HepG2 (cell line): ENCODE data around the gene COA3. TPM values are rescaled to one million over a fixed set of nuclear protein-coding genes. Genes with fewer than 3 reads are reported as not detected.

Source experiments
- ARID2 ChIP-seq: sonication (generic); formaldehyde crosslinking; IDR thresholded peaks from 2 replicates; pipeline ENCODE4 v1.8.1; 2022; ENCODE audit warnings: mild to moderate bottlenecking, missing genetic modification reagents, borderline replicate concordance
- BORCS8-MEF2B ChIP-seq: sonication (generic); formaldehyde crosslinking; IDR thresholded peaks from 2 replicates; pipeline ENCODE4 v1.8.0; 2022; ENCODE audit warnings: mild to moderate bottlenecking, missing genetic modification reagents
- FOXM1 ChIP-seq: sonication (generic); formaldehyde crosslinking; IDR thresholded peaks from 2 replicates; pipeline ENCODE4 v1.5.0; 2020; ENCODE audit warnings: missing genetic modification reagents
- HDAC1 ChIP-seq: sonication (generic); formaldehyde crosslinking; IDR thresholded peaks from 2 replicates; pipeline ENCODE4 v1.5.1; 2020; ENCODE audit warnings: mild to moderate bottlenecking, missing genetic modification reagents
- HNF4A ChIP-seq: sonication (generic); formaldehyde crosslinking; IDR thresholded peaks from 2 replicates; pipeline ENCODE4 v1.4.0; 2020; ENCODE audit warnings: missing genetic modification reagents
- PHF21A ChIP-seq: sonication (generic); formaldehyde crosslinking; IDR thresholded peaks from 2 replicates; pipeline ENCODE4 v1.5.0; 2020; ENCODE audit warnings: mild to moderate bottlenecking, missing genetic modification reagents
- ZMAT3 ChIP-seq: sonication (generic); formaldehyde crosslinking; conservative IDR thresholded peaks from 2 replicates; pipeline ENCODE4 v1.7.0; 2021; ENCODE audit warnings: missing genetic modification reagents
- ZNF781 ChIP-seq: sonication (generic); formaldehyde crosslinking; IDR thresholded peaks from 2 replicates; pipeline ENCODE4 v1.5.1; 2020; ENCODE audit warnings: borderline replicate concordance, mild to moderate bottlenecking, missing genetic modification reagents; ENCODE audit errors: not compliant biosample characterization
- ZNF879 ChIP-seq: sonication (generic); formaldehyde crosslinking; IDR thresholded peaks from 2 replicates; pipeline ENCODE4 v1.8.1; 2023; ENCODE audit warnings: missing genetic modification reagents
- polyA plus RNA-seq, 8 experiments: library from polyadenylated mRNA; depleted of rRNA in 3 of 8; stranded (reverse) in 7 of 8; unstranded in 1 of 8; fragments of >200 nt; fragmentation: Illumina TruSeq in 4 of 8; extraction: Trizol in 4 of 8; gene quantifications; 2 replicates each; pipeline versions ENCODE4 v1.2.1 to v1.2.3, GENCODE V29; 2011 to 2016; ENCODE audit warnings: low read depth in 4 of 8, missing spikeins in 1 of 8, mixed read lengths in 1 of 8; ENCODE audit not compliant: insufficient read depth in 1 of 8
- total RNA-seq, 5 experiments: library from RNA; depleted of rRNA; stranded (reverse); fragments of >200 nt; fragmentation: Illumina TruSeq; extraction: Trizol; gene quantifications; 2 replicates each; pipeline ENCODE4 v1.2.3, GENCODE V29; 2016; ENCODE audit warnings: low read depth in 1 of 5
- TF ChIP-seq, protein P1 (sequence below): sonication (generic); formaldehyde crosslinking; IDR thresholded peaks from 2 replicates; pipeline ENCODE4 v1.5.1; 2020; ENCODE audit warnings: mild to moderate bottlenecking, missing genetic modification reagents
- TF ChIP-seq, protein P2 (sequence below): sonication (generic); formaldehyde crosslinking; IDR thresholded peaks from 2 replicates; pipeline ENCODE4 v1.8.0; 2022; ENCODE audit warnings: low read depth, missing genetic modification reagents
- TF ChIP-seq, protein P3 (sequence below): sonication (generic); formaldehyde crosslinking; IDR thresholded peaks from 2 replicates; pipeline ENCODE4 v1.4.0; 2020; ENCODE audit warnings: missing genetic modification reagents
- TF ChIP-seq, protein P4 (sequence below): sonication (generic); formaldehyde crosslinking; conservative IDR thresholded peaks from 2 replicates; pipeline ENCODE4 v1.4.0; 2020; ENCODE audit warnings: missing genetic modification reagents
- TF ChIP-seq, protein P5 (sequence below): sonication (generic); formaldehyde crosslinking; IDR thresholded peaks from 2 replicates; pipeline ENCODE4 v1.8.1; 2022; ENCODE audit warnings: mild to moderate bottlenecking, missing genetic modification reagents

Gene COA3
- total and polyA plus RNA-seq, 2 of the 13 experiments (the other 11 are each of a cell fraction or from before 2014, with no cell fraction given) = 133 to 202 TPM

DNA sequence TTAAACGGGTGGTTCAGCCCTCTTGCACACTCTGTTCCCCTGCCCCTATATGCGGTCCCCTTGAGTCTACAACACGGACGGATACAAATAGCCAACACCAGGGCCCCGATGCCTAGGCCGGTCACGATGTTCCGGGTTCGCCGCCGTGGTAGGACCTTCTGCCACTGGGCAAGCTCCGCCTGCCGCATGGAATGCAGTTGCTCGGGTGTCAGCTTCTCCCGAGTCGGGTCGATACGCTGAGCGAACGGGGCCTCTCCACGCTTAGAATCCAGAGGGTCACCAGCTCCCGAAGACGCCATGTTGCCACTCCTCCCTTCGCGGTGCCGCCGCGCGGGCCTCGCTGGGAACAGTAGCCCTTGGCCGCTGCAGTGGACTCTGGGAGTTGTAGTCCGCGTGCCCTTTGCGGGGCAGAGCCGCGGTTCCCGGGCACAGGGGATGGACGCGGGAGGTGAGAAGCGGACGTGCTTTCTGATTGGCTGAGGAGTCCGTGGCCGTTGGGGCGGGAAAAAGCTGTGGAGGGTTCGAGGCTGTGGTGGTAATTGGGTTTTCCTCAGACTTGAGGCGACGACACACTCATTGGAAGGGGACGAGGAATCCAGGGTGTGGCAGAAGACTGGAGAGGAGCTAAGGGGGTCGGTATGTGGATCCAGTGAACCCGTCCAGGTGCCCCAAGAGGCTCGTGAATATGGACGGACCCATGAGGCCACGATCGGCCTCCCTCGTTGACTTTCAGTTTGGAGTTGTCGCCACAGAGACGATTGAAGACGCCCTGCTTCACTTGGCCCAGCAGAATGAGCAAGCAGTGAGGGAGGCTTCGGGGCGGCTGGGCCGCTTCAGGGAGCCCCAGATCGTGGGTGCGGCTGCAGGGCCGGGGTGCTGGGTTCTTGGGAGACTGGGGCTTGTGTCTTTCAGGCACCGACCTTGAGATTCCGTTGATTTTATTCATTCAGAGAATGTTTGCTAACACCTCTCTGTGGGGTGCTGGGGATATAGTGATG, at the start of gene COA3, which contains the start of gene CNTD1 (continued):
- TF ChIP-seq, protein P1, sequence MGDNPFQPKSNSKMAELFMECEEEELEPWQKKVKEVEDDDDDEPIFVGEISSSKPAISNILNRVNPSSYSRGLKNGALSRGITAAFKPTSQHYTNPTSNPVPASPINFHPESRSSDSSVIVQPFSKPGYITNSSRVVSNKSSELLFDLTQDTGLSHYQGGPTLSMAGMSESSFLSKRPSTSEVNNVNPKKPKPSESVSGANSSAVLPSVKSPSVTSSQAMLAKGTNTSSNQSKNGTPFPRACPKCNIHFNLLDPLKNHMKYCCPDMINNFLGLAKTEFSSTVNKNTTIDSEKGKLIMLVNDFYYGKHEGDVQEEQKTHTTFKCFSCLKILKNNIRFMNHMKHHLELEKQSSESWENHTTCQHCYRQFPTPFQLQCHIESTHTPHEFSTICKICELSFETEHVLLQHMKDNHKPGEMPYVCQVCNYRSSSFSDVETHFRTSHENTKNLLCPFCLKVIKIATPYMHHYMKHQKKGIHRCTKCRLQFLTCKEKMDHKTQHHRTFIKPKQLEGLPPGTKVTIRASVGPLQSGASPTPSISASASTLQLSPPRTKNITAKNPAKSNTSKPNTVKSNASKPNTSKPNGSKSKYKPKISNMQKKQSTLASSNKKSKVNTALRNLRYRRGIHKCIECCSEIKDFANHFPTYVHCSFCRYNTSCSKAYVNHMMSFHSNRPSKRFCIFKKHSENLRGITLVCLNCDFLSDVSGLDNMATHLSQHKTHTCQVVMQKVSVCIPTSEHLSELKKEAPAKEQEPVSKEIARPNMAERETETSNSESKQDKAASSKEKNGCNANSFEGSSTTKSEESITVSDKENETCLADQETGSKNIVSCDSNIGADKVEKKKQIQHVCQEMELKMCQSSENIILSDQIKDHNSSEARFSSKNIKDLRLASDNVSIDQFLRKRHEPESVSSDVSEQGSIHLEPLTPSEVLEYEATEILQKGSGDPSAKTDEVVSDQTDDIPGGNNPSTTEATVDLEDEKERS (CRISPR knock-in tag) = peak; percentile 98
- TF ChIP-seq, protein P2, sequence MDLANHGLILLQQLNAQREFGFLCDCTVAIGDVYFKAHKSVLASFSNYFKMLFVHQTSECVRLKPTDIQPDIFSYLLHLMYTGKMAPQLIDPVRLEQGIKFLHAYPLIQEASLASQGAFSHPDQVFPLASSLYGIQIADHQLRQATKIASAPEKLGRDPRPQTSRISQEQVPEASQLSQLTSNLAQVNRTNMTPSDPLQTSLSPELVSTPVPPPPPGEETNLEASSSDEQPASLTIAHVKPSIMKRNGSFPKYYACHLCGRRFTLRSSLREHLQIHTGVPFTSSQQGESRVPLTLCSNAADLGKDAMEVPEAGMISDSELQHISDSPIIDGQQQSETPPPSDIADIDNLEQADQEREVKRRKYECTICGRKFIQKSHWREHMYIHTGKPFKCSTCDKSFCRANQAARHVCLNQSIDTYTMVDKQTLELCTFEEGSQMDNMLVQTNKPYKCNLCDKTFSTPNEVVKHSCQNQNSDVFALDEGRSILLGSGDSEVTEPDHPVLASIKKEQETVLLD (CRISPR knock-in tag) = peak; percentile 60; the same call in 1 of the 2 replicates
- TF ChIP-seq ZNF879 (peak; percentile 91), HNF4A (CRISPR knock-in tag) (peak; percentile 40; the same call in 1 of the 2 replicates), BORCS8-MEF2B (CRISPR knock-in tag) (peak; percentile 94), HDAC1 (CRISPR knock-in tag) (peak; percentile 93), ZMAT3 (CRISPR knock-in tag) (peak; percentile 94), ARID2 (peak; percentile 87; the same call in 1 of the 2 replicates), ZNF781 (peak; percentile 96), PHF21A (peak; percentile 88; the same call in 1 of the 2 replicates), FOXM1 (no peak)
- TF ChIP-seq, protein P3, sequence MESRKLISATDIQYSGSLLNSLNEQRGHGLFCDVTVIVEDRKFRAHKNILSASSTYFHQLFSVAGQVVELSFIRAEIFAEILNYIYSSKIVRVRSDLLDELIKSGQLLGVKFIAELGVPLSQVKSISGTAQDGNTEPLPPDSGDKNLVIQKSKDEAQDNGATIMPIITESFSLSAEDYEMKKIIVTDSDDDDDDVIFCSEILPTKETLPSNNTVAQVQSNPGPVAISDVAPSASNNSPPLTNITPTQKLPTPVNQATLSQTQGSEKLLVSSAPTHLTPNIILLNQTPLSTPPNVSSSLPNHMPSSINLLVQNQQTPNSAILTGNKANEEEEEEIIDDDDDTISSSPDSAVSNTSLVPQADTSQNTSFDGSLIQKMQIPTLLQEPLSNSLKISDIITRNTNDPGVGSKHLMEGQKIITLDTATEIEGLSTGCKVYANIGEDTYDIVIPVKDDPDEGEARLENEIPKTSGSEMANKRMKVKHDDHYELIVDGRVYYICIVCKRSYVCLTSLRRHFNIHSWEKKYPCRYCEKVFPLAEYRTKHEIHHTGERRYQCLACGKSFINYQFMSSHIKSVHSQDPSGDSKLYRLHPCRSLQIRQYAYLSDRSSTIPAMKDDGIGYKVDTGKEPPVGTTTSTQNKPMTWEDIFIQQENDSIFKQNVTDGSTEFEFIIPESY = no peak
- TF ChIP-seq, protein P4, sequence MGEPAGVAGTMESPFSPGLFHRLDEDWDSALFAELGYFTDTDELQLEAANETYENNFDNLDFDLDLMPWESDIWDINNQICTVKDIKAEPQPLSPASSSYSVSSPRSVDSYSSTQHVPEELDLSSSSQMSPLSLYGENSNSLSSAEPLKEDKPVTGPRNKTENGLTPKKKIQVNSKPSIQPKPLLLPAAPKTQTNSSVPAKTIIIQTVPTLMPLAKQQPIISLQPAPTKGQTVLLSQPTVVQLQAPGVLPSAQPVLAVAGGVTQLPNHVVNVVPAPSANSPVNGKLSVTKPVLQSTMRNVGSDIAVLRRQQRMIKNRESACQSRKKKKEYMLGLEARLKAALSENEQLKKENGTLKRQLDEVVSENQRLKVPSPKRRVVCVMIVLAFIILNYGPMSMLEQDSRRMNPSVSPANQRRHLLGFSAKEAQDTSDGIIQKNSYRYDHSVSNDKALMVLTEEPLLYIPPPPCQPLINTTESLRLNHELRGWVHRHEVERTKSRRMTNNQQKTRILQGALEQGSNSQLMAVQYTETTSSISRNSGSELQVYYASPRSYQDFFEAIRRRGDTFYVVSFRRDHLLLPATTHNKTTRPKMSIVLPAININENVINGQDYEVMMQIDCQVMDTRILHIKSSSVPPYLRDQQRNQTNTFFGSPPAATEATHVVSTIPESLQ (CRISPR knock-in tag) = peak; percentile 81; the same call in 1 of the 2 replicates
- TF ChIP-seq, protein P5, sequence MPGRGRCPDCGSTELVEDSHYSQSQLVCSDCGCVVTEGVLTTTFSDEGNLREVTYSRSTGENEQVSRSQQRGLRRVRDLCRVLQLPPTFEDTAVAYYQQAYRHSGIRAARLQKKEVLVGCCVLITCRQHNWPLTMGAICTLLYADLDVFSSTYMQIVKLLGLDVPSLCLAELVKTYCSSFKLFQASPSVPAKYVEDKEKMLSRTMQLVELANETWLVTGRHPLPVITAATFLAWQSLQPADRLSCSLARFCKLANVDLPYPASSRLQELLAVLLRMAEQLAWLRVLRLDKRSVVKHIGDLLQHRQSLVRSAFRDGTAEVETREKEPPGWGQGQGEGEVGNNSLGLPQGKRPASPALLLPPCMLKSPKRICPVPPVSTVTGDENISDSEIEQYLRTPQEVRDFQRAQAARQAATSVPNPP (CRISPR knock-in tag) = no peak
